Measurements from ENCODE around the gene WNT10A.

WNT10A gene

DNA sequence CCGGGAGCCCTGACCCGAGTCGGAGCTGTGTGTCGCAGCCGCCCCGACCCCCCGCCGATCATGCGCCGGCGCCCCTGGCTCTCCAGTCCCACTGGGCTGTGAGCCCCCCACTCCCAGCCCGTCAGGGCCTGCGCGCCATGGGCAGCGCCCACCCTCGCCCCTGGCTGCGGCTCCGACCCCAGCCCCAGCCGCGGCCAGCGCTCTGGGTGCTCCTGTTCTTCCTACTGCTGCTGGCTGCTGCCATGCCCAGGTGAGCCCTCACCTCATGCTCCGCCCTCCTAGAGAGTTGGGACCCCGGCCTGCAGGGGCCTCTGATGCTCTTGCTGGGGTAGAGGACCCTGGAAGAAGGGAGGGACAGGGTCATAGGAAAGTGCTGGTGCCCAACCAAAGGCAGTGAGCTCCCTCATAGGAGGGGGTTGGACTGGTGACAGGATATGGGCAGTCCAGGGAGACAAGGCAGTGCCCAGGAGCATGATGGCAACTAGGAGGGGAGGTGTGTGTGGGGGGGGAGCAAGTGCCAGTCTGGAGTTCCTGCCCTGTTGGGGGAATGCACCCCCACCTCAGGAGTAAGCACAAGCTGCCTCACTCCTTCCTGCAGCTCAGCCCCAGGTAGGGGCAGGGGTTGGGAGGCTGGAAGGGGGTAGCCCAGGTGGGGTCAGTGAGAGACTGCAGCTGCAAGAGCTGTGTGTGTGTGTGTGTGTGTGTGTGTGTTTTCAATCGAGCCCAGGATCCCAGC is 375 bp downstream of the WNT10A start:
- H3K36me3 ChIP-seq (ENCODE audit: insufficient read depth, low read depth, low read length): no peaks in the 10 kb centered on the region
- no peak overlapping the region for H3K4me3 ChIP-seq (ENCODE audit: low read length)
- no peak overlapping the region for H3K27ac ChIP-seq (ENCODE audit: low read length)
- H3K9ac ChIP-seq (ENCODE audit: low read depth, low read length): no peak overlapping the region
- H3K27me3 ChIP-seq (ENCODE audit: insufficient read depth, low read length): peaks cover 99% of the 10 kb centered on the region
- peaks cover 4% of the 10 kb centered on the region for H3K4me1 ChIP-seq (ENCODE audit: insufficient read depth, low read length)
- H3K9me3 ChIP-seq (ENCODE audit: insufficient read depth, low read depth, low read length): peaks cover 8% of the 10 kb centered on the region; the same call in 1 of the 2 replicates

GRCh38 chr2:218881744-218882460 is 1.2 kb downstream of the WNT10A start:
- Histone ChIP-seq H3K27me3 (ENCODE audit: insufficient read depth, low read length) (peaks cover 98% of the 10 kb centered on the region), H3K4me1 (ENCODE audit: insufficient read depth, low read length) (peaks cover 4% of the 10 kb centered on the region), H3K9me3 (ENCODE audit: insufficient read depth, low read depth, low read length) (peaks cover 8% of the 10 kb centered on the region; the same call in 1 of the 2 replicates), H3K9ac (ENCODE audit: low read depth, low read length) (no peak overlapping the region), H3K27ac (ENCODE audit: low read length) (no peak overlapping the region), H3K36me3 (ENCODE audit: insufficient read depth, low read depth, low read length) (no peaks in the 10 kb centered on the region), H3K4me3 (ENCODE audit: low read length) (no peak overlapping the region)

DNA sequence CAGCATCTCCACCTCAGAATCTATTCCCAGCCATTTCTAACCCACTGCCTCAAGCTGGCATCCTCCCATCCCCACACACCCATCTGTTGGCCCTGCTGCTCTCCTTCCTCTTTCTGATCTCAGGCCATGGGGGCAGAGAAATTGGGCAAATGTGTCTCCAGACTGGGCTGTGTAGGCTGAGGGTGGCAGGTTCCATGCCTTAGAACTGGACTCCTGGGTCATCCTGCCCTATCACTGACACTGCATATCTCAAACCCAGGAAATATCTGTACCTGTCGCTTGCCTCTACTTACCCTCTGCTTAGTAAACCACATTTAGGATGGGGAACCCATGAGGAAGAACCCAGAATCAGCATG is 1.8 kb downstream of the WNT10A start:
- Histone ChIP-seq H3K27me3 (ENCODE audit: insufficient read depth, low read length) (peaks cover 98% of the 10 kb centered on the region), H3K27ac (ENCODE audit: low read length) (no peak overlapping the region), H3K4me3 (ENCODE audit: low read length) (no peak overlapping the region), H3K9ac (ENCODE audit: low read depth, low read length) (no peak overlapping the region), H3K4me1 (ENCODE audit: insufficient read depth, low read length) (peaks cover 4% of the 10 kb centered on the region), H3K9me3 (ENCODE audit: insufficient read depth, low read depth, low read length) (peaks cover 8% of the 10 kb centered on the region; the same call in 1 of the 2 replicates), H3K36me3 (ENCODE audit: insufficient read depth, low read depth, low read length) (no peaks in the 10 kb centered on the region)

DNA sequence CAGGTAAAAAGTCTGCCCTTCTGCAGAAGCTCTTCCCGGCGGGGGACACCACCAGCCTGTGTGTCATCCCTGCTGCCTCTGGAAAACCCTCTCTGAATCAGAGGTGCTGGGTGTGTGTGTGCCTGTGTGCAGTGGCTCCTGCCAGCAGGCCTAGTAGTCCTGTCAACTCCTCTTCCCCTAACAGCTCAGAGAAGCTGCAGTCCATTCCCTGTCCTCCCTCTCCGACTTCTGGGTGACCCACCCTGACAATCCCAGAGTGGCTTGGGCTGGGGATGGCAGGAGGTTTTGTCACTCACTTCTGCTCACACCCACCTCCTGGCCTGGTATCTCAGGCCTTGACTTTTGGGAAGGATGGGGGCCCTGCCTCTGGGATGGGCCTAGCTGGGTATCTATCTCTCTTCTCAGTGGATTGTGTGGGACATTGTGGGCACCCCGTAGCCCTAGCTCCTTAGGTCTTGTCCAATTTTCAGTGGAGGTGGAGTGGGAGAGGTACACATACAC is 2.3 kb downstream of the WNT10A start:
- H3K9me3 ChIP-seq (ENCODE audit: insufficient read depth, low read depth, low read length): peaks cover 8% of the 10 kb centered on the region; the same call in 1 of the 2 replicates
- H3K27ac ChIP-seq (ENCODE audit: low read length): no peak overlapping the region
- H3K9ac ChIP-seq (ENCODE audit: low read depth, low read length): no peak overlapping the region
- H3K4me3 ChIP-seq (ENCODE audit: low read length): no peak overlapping the region
- no peaks in the 10 kb centered on the region for H3K36me3 ChIP-seq (ENCODE audit: insufficient read depth, low read depth, low read length)
- peaks cover 4% of the 10 kb centered on the region for H3K4me1 ChIP-seq (ENCODE audit: insufficient read depth, low read length)
- H3K27me3 ChIP-seq (ENCODE audit: insufficient read depth, low read length): peaks cover 98% of the 10 kb centered on the region

GRCh38 chr2:218883491-218884490 is 3.1 kb downstream of the WNT10A start:
- H3K4me1 ChIP-seq (ENCODE audit: insufficient read depth, low read length): no peaks in the 10 kb centered on the region; the same call in 1 of the 2 replicates
- H3K9ac ChIP-seq (ENCODE audit: low read depth, low read length): no peak overlapping the region
- H3K27ac ChIP-seq (ENCODE audit: low read length): no peak overlapping the region
- peaks cover 8% of the 10 kb centered on the region; the same call in 1 of the 2 replicates for H3K9me3 ChIP-seq (ENCODE audit: insufficient read depth, low read depth, low read length)
- H3K4me3 ChIP-seq (ENCODE audit: low read length): peak overlapping the region; percentile 52; the same call in 1 of the 2 replicates
- H3K36me3 ChIP-seq (ENCODE audit: insufficient read depth, low read depth, low read length): no peaks in the 10 kb centered on the region
- H3K27me3 ChIP-seq (ENCODE audit: insufficient read depth, low read length): peaks cover 98% of the 10 kb centered on the region

DNA sequence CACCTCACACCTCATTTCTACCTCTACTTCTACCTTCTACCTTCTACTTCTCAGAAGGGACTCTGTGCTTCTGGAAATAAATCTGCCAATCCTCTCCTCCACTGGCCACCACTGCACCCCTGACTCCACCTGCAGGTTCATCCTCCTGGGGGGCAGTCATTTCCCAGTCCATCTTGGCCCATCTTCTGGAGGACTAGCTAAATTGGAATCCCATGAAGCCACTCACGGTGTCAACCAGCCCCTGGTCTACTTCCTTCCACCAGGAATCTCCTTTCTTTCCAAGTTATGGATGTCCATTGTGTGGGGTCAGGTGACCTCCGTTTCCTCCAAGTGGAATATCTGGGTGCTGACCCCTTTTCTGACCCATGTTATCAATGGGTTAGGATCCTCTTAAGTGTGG is 3.9 kb downstream of the WNT10A start:
- Histone ChIP-seq H3K9ac (ENCODE audit: low read depth, low read length) (no peak overlapping the region), H3K36me3 (ENCODE audit: insufficient read depth, low read depth, low read length) (no peaks in the 10 kb centered on the region), H3K4me1 (ENCODE audit: insufficient read depth, low read length) (no peaks in the 10 kb centered on the region; the same call in 1 of the 2 replicates), H3K4me3 (ENCODE audit: low read length) (no peak overlapping the region), H3K27me3 (ENCODE audit: insufficient read depth, low read length) (peaks cover 98% of the 10 kb centered on the region), H3K27ac (ENCODE audit: low read length) (no peak overlapping the region), H3K9me3 (ENCODE audit: insufficient read depth, low read depth, low read length) (peaks cover 8% of the 10 kb centered on the region; the same call in 1 of the 2 replicates)

DNA sequence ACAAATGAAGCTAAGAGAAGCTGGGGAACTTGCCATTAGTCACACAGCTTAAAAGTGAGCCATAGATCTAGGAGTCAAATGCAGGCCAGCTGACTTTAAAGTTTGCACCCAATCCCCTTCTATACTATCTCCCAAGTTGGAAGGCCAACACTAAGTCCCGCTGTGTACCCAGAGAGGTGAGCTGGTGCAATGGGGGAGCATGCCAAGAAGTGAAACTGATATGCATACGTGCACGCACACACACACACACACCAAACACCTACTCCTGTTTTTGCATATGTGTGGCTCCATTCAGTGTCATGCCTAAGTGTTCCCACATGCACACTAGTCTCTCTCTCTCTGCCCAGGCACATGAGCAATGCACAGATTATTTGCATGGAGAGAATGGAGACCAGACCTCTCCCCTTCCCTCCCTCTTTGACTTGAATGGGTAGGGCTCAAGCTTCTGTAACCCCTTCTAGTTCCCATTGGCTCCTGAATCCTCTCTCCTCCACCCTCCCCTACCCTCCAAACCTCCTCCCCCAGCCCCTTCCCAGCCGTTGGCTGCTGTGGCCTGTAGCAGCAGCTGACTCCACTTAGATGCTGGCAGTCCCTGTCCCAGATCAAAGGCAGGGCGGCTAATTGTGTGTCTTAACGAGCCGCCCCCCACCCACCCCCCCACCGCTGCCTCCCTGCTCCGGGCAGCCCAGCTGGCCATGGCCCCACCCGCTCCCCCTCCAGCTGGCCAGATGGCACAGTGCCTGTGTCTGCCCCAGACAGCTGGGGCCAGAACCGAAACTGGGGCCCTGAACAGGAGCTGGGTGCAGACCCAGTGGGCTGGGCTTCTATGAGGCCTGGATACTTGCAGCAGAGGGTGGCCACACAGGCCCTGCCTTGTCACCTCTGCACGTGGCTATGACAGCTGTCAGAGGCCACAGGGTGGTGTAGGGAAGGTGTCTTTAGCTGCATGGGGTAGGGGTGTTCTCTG is 5.6 kb downstream of the WNT10A start:
- Histone ChIP-seq H3K27ac (ENCODE audit: low read length) (no peak overlapping the region), H3K27me3 (ENCODE audit: insufficient read depth, low read length) (peaks cover 98% of the 10 kb centered on the region), H3K4me1 (ENCODE audit: insufficient read depth, low read length) (no peaks in the 10 kb centered on the region), H3K9me3 (ENCODE audit: insufficient read depth, low read depth, low read length) (peaks cover 8% of the 10 kb centered on the region; the same call in 1 of the 2 replicates), H3K4me3 (ENCODE audit: low read length) (no peak overlapping the region), H3K9ac (ENCODE audit: low read depth, low read length) (no peak overlapping the region), H3K36me3 (ENCODE audit: insufficient read depth, low read depth, low read length) (no peaks in the 10 kb centered on the region)

- Histone ChIP-seq H3K27me3 (ENCODE audit: insufficient read depth, low read length) (peaks cover 98% of the 10 kb centered on the region), H3K9ac (ENCODE audit: low read depth, low read length) (no peak overlapping the region)
These were observed 6.4 kb downstream of the WNT10A start for GRCh38 chr2:218887079-218887478.

DNA sequence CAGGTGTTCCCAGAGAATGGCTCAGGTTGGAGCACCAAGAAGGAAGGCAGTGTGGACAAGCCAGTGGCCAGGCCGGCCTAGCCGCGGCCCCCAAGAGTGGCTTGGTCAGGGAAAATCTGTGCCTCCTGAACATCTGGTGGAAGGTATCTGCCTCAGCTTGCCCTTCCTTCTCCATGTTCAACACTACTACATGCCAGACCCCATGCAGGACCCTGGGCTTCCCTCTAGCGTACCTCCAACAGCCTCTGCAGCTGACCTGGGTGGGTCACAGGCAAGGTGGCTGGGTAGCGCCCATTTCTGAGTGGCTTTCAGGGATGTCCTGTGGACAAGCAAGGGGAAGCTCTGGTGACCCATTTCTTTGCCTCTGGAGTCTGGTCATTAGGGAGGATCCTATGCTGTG is 7.7 kb downstream of the WNT10A start:
- Histone ChIP-seq H3K9ac (ENCODE audit: low read depth, low read length) (no peak overlapping the region), H3K36me3 (ENCODE audit: insufficient read depth, low read depth, low read length) (no peaks in the 10 kb centered on the region), H3K4me1 (ENCODE audit: insufficient read depth, low read length) (peaks cover 3% of the 10 kb centered on the region; the same call in 1 of the 2 replicates), H3K9me3 (ENCODE audit: insufficient read depth, low read depth, low read length) (no peaks in the 10 kb centered on the region; the same call in 1 of the 2 replicates), H3K4me3 (ENCODE audit: low read length) (no peak overlapping the region), H3K27me3 (ENCODE audit: insufficient read depth, low read length) (peaks cover 98% of the 10 kb centered on the region), H3K27ac (ENCODE audit: low read length) (no peak overlapping the region)

More at GRCh38 chr2:218887079-218887478, 6.4 kb downstream of the WNT10A start:
- no peak overlapping the region for H3K27ac ChIP-seq (ENCODE audit: low read length)
- no peaks in the 10 kb centered on the region for H3K4me1 ChIP-seq (ENCODE audit: insufficient read depth, low read length)
- H3K36me3 ChIP-seq (ENCODE audit: insufficient read depth, low read depth, low read length): no peaks in the 10 kb centered on the region
- H3K4me3 ChIP-seq (ENCODE audit: low read length): no peak overlapping the region
- peaks cover 4% of the 10 kb centered on the region; the same call in 1 of the 2 replicates for H3K9me3 ChIP-seq (ENCODE audit: insufficient read depth, low read depth, low read length)

GRCh38 chr2:218889937-218890336 is 9.3 kb downstream of the WNT10A start:
- Histone ChIP-seq H3K27me3 (ENCODE audit: insufficient read depth, low read length) (peaks cover 99% of the 10 kb centered on the region), H3K9ac (ENCODE audit: low read depth, low read length) (no peak overlapping the region), H3K4me1 (ENCODE audit: insufficient read depth, low read length) (peaks cover 3% of the 10 kb centered on the region), H3K36me3 (ENCODE audit: insufficient read depth, low read depth, low read length) (no peaks in the 10 kb centered on the region), H3K4me3 (ENCODE audit: low read length) (no peak overlapping the region), H3K9me3 (ENCODE audit: insufficient read depth, low read depth, low read length) (peaks cover 9% of the 10 kb centered on the region; the same call in 1 of the 2 replicates), H3K27ac (ENCODE audit: low read length) (no peak overlapping the region)

Measured in iPS-20b (cell line).